K562 (cell line): ENCODE data around the gene ACTR1B. TPM values are rescaled to one million over a fixed set of nuclear protein-coding genes. Genes with fewer than 3 reads are reported as not detected.
A peak's percentile ranks its signal among the peaks of the same experiment; 100 is the strongest.

Experiments used
- ATF7 ChIP-seq: fragments of 450-650 bp; IDR thresholded peaks from 2 replicates; pipeline ENCODE4 v1.7.1; 2014; ENCODE audit warnings: mild to moderate bottlenecking, moderate library complexity
- DPF2 ChIP-seq: fragments of 450-650 bp; IDR thresholded peaks from 2 replicates; pipeline ENCODE4 v1.6.1; 2016
- HLTF ChIP-seq: fragments of 450-650 bp; IDR thresholded peaks from 2 replicates; pipeline ENCODE4 v1.6.1; 2016
- KLF13 ChIP-seq: fragments of 450-650 bp; IDR thresholded peaks from 2 replicates; pipeline ENCODE4 v1.6.1; 2016; ENCODE audit warnings: missing genetic modification characterization, low read depth, mild to moderate bottlenecking, missing compliant biosample characterization, moderate library complexity, borderline replicate concordance
- MBD1 ChIP-seq: fragments of 250-450 bp; sonication (Bioruptor Pico); IDR thresholded peaks from 2 replicates; pipeline ENCODE4 v1.8.0; 2022; ENCODE audit warnings: inconsistent platforms
- MGA ChIP-seq: fragments of 450-650 bp; IDR thresholded peaks from 2 replicates; pipeline ENCODE4 v1.6.1; 2016; ENCODE audit warnings: mild to moderate bottlenecking, moderate library complexity
- NCOA6 ChIP-seq: fragments of 450-650 bp; IDR thresholded peaks from 2 replicates; pipeline ENCODE4 v1.6.1; 2017; ENCODE audit warnings: mild to moderate bottlenecking
- NFE2 ChIP-seq: IDR thresholded peaks from 2 replicates; pipeline ENCODE4 v1.6.1; 2014; ENCODE audit warnings: antibody characterized with exemption, low read depth
- RBM22 ChIP-seq: fragments of 200-400 bp; formaldehyde crosslinking; IDR thresholded peaks from 2 replicates; pipeline ENCODE4 v1.6.1; 2018; ENCODE audit warnings: low read length, low read depth; ENCODE audit not compliant: poor library complexity, severe bottlenecking
- TCF15 ChIP-seq: fragments of 250-450 bp; sonication (Bioruptor Pico); IDR thresholded peaks from 2 replicates; pipeline ENCODE4 v1.8.0; 2022; ENCODE audit warnings: moderate library complexity, mild to moderate bottlenecking, inconsistent platforms
- ZFP1 ChIP-seq: fragments of 450-650 bp; formaldehyde crosslinking; IDR thresholded peaks from 2 replicates; pipeline ENCODE4 v1.4.0; 2020; ENCODE audit warnings: mild to moderate bottlenecking, mixed read lengths
- ZNF778 ChIP-seq: fragments of 450-650 bp; formaldehyde crosslinking; IDR thresholded peaks from 2 replicates; pipeline ENCODE4 v1.4.0; 2020; ENCODE audit warnings: mild to moderate bottlenecking, moderate library complexity
- polyA plus RNA-seq, 8 experiments: library from polyadenylated mRNA; depleted of rRNA in 4 of 8; stranded (reverse) in 5 of 8; unstranded in 3 of 8; fragments of >200 nt; fragmentation: Nextera tagmentation in 2 of 8; fragmentation: Illumina TruSeq in 1 of 8; extraction: Ambion mirVana in 2 of 8; extraction: Trizol in 1 of 8; gene quantifications; 2 replicates each; pipeline versions ENCODE4 v1.2.1 to v1.2.3, GENCODE V29; 2011 to 2014; ENCODE audit warnings: inconsistent platforms in 1 of 8, missing spikeins in 1 of 8
- total RNA-seq, 7 experiments: library from RNA; depleted of rRNA in 6 of 7; stranded (reverse); fragments of >200 nt in 6 of 7; fragmentation: Illumina TruSeq in 2 of 7; extraction: Trizol in 2 of 7; gene quantifications; 2 replicates each; pipeline versions ENCODE4 v1.2.1 to v1.2.3, GENCODE V29; 2011 to 2021; ENCODE audit warnings: low replicate concordance in 1 of 7
- TF ChIP-seq, protein P1 (sequence below): fragments of 250-450 bp; sonication (Bioruptor Pico); IDR thresholded peaks from 2 replicates; pipeline ENCODE4 v1.6.1; 2021; ENCODE audit warnings: mild to moderate bottlenecking

The ACTR1B gene
- total and polyA plus RNA-seq, 9 of the 15 experiments (the other 6 are each of a cell fraction or from before 2014, with no cell fraction given), result 0.49 to 42.3 (median 22.5) TPM

- TF ChIP-seq MGA, result no peak
- no peak for TF ChIP-seq MBD1 (CRISPR knock-in tag)
- no peak for TF ChIP-seq NCOA6
- TF ChIP-seq KLF13 (tag), result no peak
- no peak for TF ChIP-seq ZFP1 (CRISPR knock-in tag)
- 0 out of 2 replicates have a peak, but pooled peaks have one; percentile 28 for TF ChIP-seq HLTF
- TF ChIP-seq TCF15 (CRISPR knock-in tag), result no peak
- no peak for TF ChIP-seq ZNF778 (CRISPR knock-in tag)
- peak; percentile 75; the same call in 1 of the 2 replicates for TF ChIP-seq DPF2
- TF ChIP-seq, protein P1, sequence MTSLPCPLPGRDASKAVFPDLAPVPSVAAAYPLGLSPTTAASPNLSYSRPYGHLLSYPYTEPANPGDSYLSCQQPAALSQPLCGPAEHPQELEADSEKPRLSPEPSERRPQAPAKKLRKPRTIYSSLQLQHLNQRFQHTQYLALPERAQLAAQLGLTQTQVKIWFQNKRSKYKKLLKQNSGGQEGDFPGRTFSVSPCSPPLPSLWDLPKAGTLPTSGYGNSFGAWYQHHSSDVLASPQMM (CRISPR knock-in tag), result no peak
- no peak for TF ChIP-seq NFE2
- TF ChIP-seq ATF7, result peak; percentile 42; the same call in 1 of the 2 replicates
- no peak for TF ChIP-seq RBM22
Measured at GRCh38 chr2:97662895-97663625, 784 bp downstream of the ACTR1B start (continued).
